ENCODE results near the gene ZNF837.

The ZNF837 gene

GRCh38 chr19:58336820-58337219 lies 44.0 kb downstream of the ZNF837 start:
- peaks cover 12% of the 10 kb centered on the region for H3K9me3 ChIP-seq
- peaks cover 69% of the 10 kb centered on the region for H3K36me3 ChIP-seq
- no peak for TF ChIP-seq Cebpa-rat (IDR thresholded peaks at IDR 0.05)
- H3K27ac ChIP-seq: no peak overlapping the region
- H3K27me3 ChIP-seq: no peaks in the 10 kb centered on the region
- H4K20me1 ChIP-seq: peaks cover 17% of the 10 kb centered on the region; the same call in 1 of the 2 replicates
- H3K4me1 ChIP-seq: peaks cover 14% of the 10 kb centered on the region
- no peak overlapping the region for H3K4me2 ChIP-seq
- H3K9ac ChIP-seq: no peak overlapping the region
- no peak overlapping the region for H3K4me3 ChIP-seq

DNA sequence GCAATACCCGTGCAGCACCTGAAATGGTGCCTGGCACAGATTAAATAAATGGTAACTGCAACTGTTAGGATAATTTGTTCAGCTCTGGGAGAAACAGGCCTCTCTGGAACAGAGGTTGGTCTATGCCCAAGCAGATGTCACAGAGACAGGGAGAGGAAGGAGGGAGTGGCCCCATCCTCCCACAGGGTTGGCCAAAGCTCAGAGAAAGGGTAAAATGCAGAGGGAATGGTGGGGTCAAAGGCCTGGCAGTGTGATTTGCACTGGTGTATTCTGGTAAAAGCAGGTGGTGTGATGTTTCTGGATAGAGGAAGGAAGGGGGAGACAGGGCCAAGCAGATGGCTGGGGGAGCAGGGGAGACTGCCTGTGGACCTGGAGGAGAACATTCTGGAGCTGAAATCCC lies 44.6 kb downstream of the ZNF837 start:
- Histone ChIP-seq H3K4me3 (no peak overlapping the region), H3K36me3 (peaks cover 63% of the 10 kb centered on the region), H4K20me1 (peaks cover 11% of the 10 kb centered on the region; the same call in 1 of the 2 replicates)

DNA sequence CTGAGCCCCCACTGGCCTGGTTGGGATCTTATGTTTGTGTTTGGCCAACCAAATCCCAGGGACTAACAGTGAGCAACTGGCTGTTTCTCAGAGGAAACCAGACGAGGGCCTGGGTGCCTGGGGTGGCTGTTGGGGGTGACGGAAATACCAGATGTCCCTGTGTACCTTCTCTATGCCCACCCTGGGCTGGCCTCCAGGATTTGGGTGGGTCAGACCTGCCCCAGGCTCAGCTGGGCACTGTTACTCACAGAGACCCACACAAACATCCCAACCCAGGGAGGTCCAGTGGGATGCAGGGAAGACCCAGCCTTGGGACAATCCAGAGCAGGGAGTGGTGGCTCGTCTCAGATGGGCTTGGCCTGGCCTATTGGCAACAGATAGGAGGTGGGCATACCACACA lies 45.2 kb downstream of the ZNF837 start:
- Histone ChIP-seq H3K27me3 (no peaks in the 10 kb centered on the region), H3K4me1 (peaks cover 14% of the 10 kb centered on the region), H3K9ac (no peak overlapping the region), H3K4me3 (no peak overlapping the region), H3K9me3 (peaks cover 12% of the 10 kb centered on the region), H3K27ac (no peak overlapping the region), H3K4me2 (no peak overlapping the region), H4K20me1 (peaks cover 7% of the 10 kb centered on the region; the same call in 1 of the 2 replicates), H3K36me3 (peaks cover 57% of the 10 kb centered on the region)
- no peak for TF ChIP-seq Cebpa-rat (IDR thresholded peaks at IDR 0.05)

More for the DNA sequence above, 44.6 kb downstream of the ZNF837 start:
- no peaks in the 10 kb centered on the region for H3K27me3 ChIP-seq
- H3K4me1 ChIP-seq: peaks cover 14% of the 10 kb centered on the region
- no peak overlapping the region for H3K4me2 ChIP-seq
- H3K27ac ChIP-seq: no peak overlapping the region; the same call in 1 of the 2 replicates
- H3K9ac ChIP-seq: no peak overlapping the region
- no peak for TF ChIP-seq Cebpa-rat (IDR thresholded peaks at IDR 0.05)
- H3K9me3 ChIP-seq: peaks cover 12% of the 10 kb centered on the region

- Histone ChIP-seq H3K27me3 (no peaks in the 10 kb centered on the region), H3K27ac (no peak overlapping the region), H3K4me1 (peaks cover 8% of the 10 kb centered on the region), H3K4me3 (no peak overlapping the region), H3K9ac (no peak overlapping the region), H3K9me3 (peaks cover 12% of the 10 kb centered on the region), H3K4me2 (no peak overlapping the region), H4K20me1 (peaks cover 7% of the 10 kb centered on the region; the same call in 1 of the 2 replicates), H3K36me3 (peaks cover 52% of the 10 kb centered on the region)
- TF ChIP-seq Cebpa-rat (IDR thresholded peaks at IDR 0.05): no peak
These were observed 46.1 kb downstream of the ZNF837 start for GRCh38 chr19:58334691-58335249.

GRCh38 chr19:58332697-58333096 lies 48.1 kb downstream of the ZNF837 start:
- H3K4me2 ChIP-seq: no peak overlapping the region
- no peak overlapping the region for H3K9ac ChIP-seq
- no peak overlapping the region for H3K4me3 ChIP-seq
- H3K27me3 ChIP-seq: no peaks in the 10 kb centered on the region
- TF ChIP-seq Cebpa-rat (IDR thresholded peaks at IDR 0.05): no peak
- peaks cover 31% of the 10 kb centered on the region for H3K36me3 ChIP-seq
- no peaks in the 10 kb centered on the region for H3K9me3 ChIP-seq
- peaks cover 23% of the 10 kb centered on the region for H3K4me1 ChIP-seq
- peaks cover 18% of the 10 kb centered on the region; the same call in 1 of the 2 replicates for H4K20me1 ChIP-seq
- H3K27ac ChIP-seq: no peak overlapping the region

DNA sequence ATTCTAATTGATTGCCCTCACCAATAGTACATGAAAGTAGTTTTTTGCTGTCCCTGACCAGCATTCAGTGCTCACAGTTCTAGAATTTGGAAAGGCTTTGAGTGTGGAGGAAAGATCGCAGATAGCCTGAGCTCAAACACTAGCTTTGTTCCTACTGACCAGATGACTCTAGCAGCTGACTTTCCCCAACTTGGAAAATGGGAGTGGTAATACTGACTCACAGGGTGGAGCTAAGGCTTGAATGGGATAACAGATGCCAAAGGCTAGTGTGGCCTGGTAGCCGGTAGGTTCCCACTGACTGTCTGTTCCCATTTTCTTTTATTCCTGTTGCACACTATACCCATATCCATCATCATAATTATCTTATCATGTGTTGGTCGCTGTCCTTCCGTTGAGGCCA lies 50.4 kb downstream of the ZNF837 start:
- H3K27ac ChIP-seq: no peak overlapping the region
- H4K20me1 ChIP-seq: peaks cover 11% of the 10 kb centered on the region; the same call in 1 of the 2 replicates
- no peak overlapping the region for H3K4me3 ChIP-seq
- no peaks in the 10 kb centered on the region for H3K9me3 ChIP-seq
- H3K9ac ChIP-seq: no peak overlapping the region
- TF ChIP-seq Cebpa-rat (IDR thresholded peaks at IDR 0.05): no peak
- no peak overlapping the region for H3K4me2 ChIP-seq
- no peaks in the 10 kb centered on the region for H3K27me3 ChIP-seq
- peaks cover 12% of the 10 kb centered on the region for H3K36me3 ChIP-seq
- H3K4me1 ChIP-seq: peaks cover 33% of the 10 kb centered on the region

DNA sequence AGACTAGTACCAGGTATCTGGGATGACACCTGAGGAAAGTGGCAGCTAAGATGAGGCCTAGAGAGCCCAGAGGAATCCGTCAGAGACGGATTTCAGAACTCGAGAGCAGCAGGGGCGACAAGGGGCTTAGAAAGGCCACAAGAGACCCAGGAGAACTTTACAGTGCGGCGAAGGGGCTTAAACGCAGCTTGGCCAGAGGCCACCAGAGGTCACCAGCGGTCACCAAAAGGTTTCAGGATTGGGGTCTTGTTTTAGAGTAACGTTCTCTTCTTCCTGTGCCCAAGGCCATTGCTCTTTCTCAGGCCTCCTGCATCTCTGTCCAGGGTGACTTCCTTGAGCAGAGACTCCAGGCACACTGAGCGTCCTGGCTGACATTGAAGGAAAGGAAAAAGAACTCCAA lies 51.8 kb downstream of the ZNF837 start:
- Histone ChIP-seq H3K36me3 (0 out of 2 replicates have a peak, but pooled peaks cover 4% of the 10 kb centered on the region), H3K9ac (peak overlapping the region; percentile 48; the same call in 1 of the 2 replicates), H3K9me3 (no peaks in the 10 kb centered on the region), H3K4me1 (peaks cover 38% of the 10 kb centered on the region), H3K27me3 (no peaks in the 10 kb centered on the region), H4K20me1 (peaks cover 11% of the 10 kb centered on the region; the same call in 1 of the 2 replicates), H3K27ac (no peak overlapping the region), H3K4me2 (peak overlapping the region; percentile 95), H3K4me3 (no peak overlapping the region)
- TF ChIP-seq Cebpa-rat (IDR thresholded peaks at IDR 0.05): no peak

GRCh38 chr19:58326914-58327726 lies 53.7 kb downstream of the ZNF837 start, which contains the start of gene ZSCAN22:
TSS of gene ZSCAN22 (plus strand) at chr19:58326994. CDS start at chr19:58334803, 7,809 bp downstream.
- H3K4me2 ChIP-seq: peak within 1 kb of the TSS; percentile 95
- H3K4me1 ChIP-seq: peaks cover 38% of the 10 kb centered on the region
- H3K27ac ChIP-seq: peak within 1 kb of the TSS; percentile 75
- H3K4me3 ChIP-seq: peak within 1 kb of the TSS; percentile 92
- peaks cover 24% of the 10 kb centered on the region for H4K20me1 ChIP-seq
- no peaks in the 10 kb centered on the region for H3K9me3 ChIP-seq
- H3K9ac ChIP-seq: peak within 1 kb of the TSS; percentile 82
- H3K36me3 ChIP-seq: peaks cover 15% of the 10 kb centered on the region
- no peaks in the 10 kb centered on the region for H3K27me3 ChIP-seq
- no peak for TF ChIP-seq Cebpa-rat (IDR thresholded peaks at IDR 0.05)

GRCh38 chr19:58326501-58326913 lies 54.3 kb downstream of the ZNF837 start:
- H3K9me3 ChIP-seq: no peaks in the 10 kb centered on the region
- peak overlapping the region; percentile 92 for H3K4me3 ChIP-seq
- peaks cover 38% of the 10 kb centered on the region for H3K4me1 ChIP-seq
- peaks cover 30% of the 10 kb centered on the region for H4K20me1 ChIP-seq
- TF ChIP-seq Cebpa-rat (IDR thresholded peaks at IDR 0.05): no peak
- H3K36me3 ChIP-seq: peaks cover 20% of the 10 kb centered on the region
- H3K9ac ChIP-seq: peak overlapping the region; percentile 82
- peak overlapping the region; percentile 95 for H3K4me2 ChIP-seq
- peak overlapping the region; percentile 75 for H3K27ac ChIP-seq
- H3K27me3 ChIP-seq: no peaks in the 10 kb centered on the region

Data from BLaER1 (cell line).